Globus pallidus (tissue), 1 donor: ENCODE data around the gene USP6NL.

Experiments
- DNase-seq: peaks from one replicate; pipeline ENCODE4 v3.0.0-alpha.2; 2015; ENCODE audit warnings: low spot score

Gene USP6NL

DNA sequence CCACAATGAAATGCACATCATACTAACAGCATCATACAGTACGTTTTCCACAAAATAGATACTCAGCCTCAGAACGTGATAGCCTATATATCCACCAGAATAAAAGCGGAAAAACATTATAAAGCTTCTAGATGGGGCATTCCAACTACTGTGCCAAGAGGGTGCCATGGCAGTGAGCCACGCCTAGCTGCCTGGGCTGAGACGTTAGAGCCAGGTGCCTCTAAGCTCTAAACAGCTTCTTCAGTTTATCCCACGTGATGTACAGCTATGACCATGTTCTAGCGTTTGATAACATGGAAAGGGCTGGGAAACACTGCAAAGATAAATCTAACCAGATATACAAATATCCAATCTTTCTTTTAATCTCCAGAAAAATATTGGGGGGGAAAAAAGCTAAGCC is 17.8 kb downstream of the USP6NL start:
- no peak for DNase-seq

- no peak for DNase-seq
Observed at GRCh38 chr10:11589738-11590137, 21.7 kb downstream of the USP6NL start.

DNA sequence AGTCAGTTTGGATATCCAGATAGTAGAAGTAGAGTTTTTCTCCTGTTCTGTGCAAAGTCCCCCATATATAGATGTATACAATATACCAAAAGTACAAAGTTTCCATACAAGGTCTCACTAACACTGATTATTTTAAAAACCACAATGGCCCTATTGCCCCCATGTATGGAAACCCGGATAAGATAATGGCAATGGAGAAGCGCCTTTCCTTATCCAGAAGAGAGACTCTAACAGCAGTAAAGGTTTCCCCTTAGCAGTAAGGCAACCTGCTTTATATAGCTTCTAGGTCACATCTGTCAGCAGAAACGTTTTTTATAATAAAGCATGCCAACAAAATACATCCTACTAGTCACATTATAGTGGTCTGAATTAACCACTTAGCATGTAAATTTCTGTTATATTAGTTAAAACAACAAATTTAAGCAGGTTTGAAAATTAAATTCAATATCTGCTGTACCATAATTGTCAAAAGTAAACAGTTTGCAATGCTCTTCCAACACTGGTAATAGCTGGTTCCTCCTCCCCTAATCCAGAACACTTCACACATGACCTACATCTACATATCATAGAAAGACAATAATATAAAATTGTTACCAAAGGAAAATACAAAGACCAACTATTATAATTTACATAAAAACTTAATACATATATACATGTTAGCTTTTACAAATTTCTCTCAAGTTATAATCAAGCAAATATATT is 22.4 kb downstream of the USP6NL start:
- no peak for DNase-seq

DNA sequence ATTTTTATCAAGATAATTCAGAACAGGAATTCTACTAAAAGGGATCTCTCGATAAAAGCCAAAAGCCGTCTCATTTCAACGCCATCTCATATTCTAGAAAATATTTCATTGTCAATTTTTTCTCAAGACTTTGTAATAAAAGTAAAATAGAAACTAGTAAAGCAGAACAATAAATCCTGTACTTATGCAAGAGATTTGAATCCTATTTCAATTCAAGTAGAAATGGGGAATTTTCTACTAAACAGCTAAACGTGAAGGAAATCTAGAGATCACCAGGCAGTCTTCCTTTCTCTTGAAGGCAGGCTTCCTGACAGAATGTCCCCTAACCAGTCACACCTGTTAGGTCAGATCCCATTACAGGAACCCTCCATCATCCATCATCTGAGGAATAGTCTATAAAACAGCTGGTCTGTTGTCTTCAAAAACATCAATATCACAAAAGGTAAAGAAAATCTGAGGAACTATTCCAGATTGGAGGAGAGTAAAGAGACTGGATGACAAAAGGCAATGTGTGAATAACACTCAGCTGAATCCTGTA is 23.7 kb downstream of the USP6NL start:
- DNase-seq, result no peak

DNA sequence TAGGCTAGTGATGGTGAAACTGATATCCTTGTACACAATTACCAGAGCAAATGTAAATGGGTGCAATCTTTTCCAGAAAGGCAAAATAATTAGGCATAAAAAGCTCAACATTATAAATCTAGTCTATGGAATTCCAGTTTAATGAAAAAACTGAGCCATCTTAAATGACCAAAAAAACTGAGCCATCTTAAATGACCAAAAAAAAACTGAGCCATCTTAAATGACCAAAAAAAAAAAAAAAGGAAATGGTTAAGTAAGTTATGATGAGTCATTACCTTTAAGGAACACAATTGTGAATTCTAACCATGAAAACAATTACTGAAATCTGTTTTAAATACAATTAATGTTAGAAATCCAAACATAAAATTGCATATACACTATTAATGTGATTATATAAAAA is 25.3 kb downstream of the USP6NL start:
- no peak for DNase-seq

DNA sequence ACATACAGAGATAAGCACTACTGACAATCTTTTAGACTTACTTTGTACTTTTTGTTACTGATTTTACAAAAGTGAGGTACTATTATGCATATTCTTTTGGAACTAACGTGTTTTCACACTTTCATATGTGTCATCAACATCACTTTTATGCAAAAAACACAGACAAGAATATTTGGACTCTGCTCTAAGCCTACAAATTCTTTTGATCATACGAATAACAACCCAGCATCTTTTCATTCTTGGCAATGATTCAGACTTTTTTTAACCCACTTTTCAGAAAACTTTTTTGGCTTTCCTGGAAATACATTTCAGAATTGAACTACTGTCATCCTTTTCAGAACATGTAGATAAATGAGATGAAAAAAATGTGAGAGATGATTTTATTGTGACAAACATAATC is 30.2 kb downstream of the USP6NL start:
- no peak for DNase-seq

GRCh38 chr10:11579885-11580284 is 31.6 kb downstream of the USP6NL start:
- DNase-seq, result no peak

- DNase-seq, result no peak
Observed at GRCh38 chr10:11578802-11579255, 32.6 kb downstream of the USP6NL start.

- DNase-seq, result no peak
Observed at GRCh38 chr10:11576092-11576809, 35.2 kb downstream of the USP6NL start.

GRCh38 chr10:11573497-11573896 is 38.0 kb downstream of the USP6NL start:
- DNase-seq, result peak; percentile 24

DNA sequence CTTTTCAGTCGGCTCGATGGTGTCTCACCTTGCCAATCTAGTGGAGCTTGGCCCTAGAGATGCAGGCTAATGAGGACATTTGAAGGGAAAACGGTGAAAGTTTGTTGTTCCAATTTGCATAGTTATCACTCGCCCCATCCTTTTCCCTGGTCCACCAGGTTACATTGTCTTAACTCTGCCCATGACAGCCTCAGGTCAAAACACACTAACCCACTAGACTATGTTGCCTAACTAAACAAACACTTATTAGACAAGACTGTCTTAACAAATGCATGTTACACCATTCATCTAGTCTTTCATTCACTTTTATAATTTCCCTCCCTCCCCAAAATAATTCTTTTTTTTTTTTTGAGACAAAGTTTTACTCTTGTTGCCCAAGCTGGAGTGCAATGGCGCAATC is 40.7 kb downstream of the USP6NL start:
- no peak for DNase-seq

DNA sequence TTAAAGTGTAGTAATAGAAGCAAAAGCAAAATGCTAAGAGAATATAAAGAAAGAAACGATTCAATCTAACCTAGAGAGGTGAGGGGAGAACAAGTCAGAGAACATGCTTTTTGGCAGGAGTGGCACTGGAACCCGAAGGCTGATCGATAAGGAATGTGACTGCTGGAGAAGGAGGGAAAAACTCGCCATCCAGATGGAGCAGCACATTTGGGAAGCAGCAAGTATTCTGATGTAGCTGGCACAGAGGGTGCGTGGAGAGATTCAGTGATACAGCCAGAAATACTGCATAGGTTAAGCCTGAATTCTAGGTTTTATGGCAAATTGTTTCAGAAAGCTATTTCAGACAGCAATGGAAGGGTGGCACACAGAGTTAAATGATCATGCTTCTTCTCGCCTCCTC is 42.0 kb downstream of the USP6NL start:
- no peak for DNase-seq

DNA sequence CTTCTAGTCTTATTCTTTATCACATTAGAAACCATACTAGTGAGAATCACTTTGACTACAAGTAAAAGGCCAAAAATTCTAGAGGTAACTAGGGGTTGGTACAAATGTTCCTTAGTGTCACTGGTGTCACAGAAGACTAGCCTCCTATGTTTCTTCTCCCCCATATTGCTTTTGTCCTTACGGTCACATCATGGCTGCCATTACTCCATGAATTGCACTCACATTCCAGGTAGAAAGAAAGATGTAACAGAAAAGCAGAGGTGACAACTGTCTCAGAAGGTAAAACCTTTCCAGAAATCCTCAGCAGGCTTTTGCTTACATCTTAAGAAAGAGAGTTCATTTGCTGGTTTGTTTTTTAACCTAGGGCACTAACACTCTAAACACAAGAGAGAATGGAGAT is 42.9 kb downstream of the USP6NL start:
- DNase-seq, result no peak

GRCh38 chr10:11564741-11565140 is 46.7 kb downstream of the USP6NL start:
- no peak for DNase-seq

- no peak for DNase-seq
Observed at GRCh38 chr10:11563936-11564335, 47.5 kb downstream of the USP6NL start.

DNA sequence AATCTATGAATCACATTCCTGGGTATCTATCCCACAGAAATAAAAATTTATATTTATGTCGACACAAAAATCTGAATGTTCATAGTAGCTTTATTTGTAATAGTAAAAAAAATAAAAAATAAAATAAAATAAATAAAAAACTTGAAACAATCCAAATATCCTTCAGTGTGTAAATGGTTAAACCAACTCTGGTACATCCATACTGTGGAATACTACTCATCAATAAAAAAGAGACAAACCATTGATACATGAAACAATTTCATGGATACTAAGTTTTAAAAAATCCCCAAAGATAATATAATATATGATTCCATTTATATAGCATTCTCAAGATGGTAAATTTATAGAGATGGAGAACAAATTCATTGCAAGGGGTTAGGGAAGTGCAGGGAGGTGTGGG is 48.6 kb downstream of the USP6NL start:
- no peak for DNase-seq

DNA sequence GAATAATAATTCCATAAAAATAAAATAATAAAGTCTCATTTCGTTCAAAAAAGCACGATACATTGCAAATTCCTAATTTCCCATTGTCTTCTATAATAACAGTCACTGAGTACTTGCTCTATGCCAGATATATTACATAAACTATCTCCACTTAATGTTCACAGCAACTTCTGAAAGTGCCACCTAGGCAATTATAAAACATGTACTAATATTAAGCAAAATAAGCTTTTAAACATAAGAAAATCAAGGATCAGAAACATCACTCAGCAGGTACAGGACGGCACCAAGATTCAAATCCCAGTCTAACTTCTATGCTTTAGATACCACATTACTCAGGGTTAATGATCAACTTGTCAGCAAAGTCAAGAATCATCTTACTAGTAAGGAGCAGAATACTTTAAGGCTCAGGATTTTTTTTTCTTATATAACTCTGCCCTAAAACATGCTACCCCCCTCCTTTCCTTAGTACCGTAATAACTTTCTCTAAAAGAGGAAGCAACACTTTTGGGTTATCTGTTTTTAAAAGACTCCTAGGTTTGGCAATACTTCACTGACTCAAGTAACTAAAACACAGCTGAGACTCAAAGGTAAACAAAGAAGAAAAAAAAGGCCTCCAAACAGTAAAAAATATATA is 51.3 kb downstream of the USP6NL start:
- no peak for DNase-seq

- DNase-seq, result no peak
Observed at GRCh38 chr10:11557967-11558366, 53.5 kb downstream of the USP6NL start.

DNA sequence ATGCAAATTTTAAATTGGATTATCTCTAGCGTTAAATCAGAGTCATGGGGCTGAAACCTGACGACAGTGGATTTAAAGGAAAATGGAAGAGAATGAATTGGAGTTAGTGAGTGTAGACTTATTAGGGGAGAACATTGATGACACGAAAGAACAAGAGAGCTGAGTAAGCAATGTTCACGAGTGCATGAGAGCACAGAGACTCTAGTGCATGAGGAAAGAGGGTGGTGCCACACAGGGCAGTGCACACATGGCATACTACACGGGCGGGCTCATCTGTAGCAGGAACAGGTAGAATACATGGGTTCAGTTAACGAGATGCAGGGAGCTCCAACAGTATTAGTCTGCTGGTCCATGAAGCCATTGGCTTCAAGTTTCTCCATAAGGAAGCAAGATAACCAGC is 53.9 kb downstream of the USP6NL start:
- no peak for DNase-seq

GRCh38 chr10:11555556-11555955 is 55.9 kb downstream of the USP6NL start:
- DNase-seq, result no peak

DNA sequence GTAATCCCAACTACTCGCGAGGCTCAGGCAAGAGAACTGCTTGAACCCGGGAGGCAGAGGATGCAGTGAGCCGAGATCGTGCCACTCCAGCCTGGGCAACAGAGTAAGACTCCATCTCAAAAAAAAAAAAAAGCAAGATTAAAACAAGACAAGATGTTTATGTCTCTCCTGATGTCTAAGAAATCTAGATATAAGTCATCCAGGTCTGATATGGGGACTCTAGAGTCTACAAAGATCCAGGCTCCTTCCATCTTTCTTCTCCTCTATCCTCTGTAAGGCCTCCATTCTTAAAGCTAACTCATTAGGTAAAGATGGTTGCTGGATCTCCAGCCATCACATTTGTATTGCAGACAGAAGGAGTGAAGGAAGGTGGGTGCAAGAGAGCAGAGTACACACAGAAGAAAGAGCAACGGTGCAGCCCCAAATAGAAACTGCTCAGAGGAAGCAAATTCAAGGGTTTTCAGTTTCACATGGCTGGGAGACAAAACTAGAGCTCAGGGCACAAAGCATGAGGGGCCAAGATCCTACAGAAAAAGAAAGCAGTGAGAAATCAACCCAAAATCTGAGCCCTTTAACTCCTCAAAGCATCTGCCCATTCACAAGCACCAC is 57.6 kb downstream of the USP6NL start:
- DNase-seq, result no peak

DNA sequence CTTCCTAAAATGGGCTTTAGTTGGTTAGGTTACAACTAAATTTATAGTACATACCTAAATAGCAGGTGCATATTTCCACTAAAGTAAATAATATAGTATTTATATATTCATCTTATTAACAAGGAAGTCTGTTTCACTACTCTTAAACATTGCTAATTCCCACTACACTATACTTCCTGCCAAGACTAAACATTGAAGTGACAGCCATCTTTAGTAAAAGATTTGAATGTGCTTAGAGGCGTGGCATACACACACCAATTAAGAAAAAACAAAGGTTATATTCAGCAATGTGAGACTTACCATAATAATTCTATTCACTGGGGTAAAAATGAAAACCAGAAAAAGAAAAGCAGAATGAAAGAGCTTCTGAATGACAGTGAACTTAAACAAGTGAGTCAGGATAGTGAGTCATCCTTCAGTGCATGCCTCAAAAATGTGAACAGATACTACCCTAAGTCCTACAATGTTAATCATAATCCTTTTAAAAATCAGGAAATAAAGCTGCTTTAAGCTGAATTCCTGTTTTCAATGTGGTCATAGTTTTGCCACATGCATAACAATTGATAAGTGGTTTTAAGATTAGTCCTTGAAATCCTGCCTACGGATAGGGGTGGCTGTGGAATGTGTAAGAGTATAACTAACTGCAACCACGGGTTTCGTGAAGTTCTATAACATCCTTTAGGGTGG is 59.4 kb downstream of the USP6NL start:
- no peak for DNase-seq
